ENCODE data around the gene SHFL.

DNA sequence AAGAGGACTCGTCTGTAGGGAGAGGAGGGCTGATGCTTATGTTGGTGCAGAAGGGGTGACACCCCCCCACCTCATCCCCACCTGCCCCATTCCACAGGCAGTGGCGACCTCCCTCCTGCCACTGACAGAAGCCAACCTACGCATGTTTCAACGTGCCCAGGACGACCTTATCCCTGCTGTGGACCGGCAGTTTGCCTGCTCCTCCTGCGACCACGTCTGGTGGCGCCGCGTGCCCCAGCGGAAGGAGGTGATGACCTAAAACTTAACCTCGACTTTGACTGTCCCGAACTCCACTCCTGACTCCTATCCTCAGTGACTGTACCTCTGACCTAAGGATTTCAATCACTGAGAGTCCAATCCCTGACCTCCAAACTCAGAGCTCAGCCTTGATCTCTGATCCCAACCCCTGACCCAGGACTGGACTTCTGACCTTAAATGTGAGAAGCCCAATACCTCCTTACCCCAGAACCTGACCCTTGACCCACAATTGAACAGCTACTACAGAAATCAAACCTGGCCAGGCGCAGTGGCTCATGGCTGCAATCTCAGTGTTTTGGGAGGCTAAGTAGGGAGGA, 3.8 kb downstream of the SHFL start:
- no peak for TF ChIP-seq POLR2A (IDR thresholded peaks at IDR 0.05; ENCODE audit: low read depth, low read length)
- TF ChIP-seq TAF1 (IDR thresholded peaks at IDR 0.05; ENCODE audit: borderline replicate concordance, low read depth, low read length): no peak

Measured in GM12892 (cell line).